ENCODE results near the gene ERRFI1.

The ERRFI1 gene

DNA sequence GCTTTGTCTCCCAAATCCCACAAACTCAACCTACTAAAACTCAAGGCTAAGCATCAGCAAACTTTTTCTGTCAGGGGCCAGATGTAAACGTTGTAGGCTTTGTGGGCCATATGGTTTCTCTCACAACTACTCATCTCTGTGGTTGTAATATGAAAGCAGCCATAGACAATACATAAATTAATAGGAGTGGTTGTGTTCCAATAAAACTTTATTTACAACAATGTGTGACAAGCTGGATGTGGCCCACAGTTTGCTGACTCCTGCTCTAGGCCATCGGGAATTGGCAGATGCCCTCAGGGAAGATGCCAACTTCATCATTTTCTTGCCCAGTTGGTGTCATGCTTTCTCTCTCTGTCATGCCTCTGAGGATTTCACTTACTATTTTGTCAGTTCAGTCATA, 17.5 kb upstream of the ERRFI1 start:
- DNase-seq, result no peak

DNA sequence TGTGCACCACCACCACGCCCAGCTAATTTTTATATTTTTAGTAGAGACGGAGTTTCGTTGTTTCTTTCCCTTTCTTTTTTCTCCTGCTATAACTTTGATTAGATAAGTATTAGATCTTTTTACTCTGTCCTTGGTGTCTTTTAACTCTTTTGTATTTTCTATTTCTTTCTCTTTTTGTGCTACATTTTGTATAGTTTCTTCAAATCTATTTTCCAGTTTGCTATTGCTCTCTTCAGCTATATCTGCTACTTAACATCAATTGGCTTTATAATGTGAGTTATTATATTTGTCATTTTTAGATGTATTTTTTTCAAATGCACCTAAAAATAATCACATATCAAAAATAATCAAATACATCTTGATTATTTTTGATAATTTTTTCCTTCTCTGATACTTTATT, 16.0 kb upstream of the ERRFI1 start:
- no peak for DNase-seq

DNA sequence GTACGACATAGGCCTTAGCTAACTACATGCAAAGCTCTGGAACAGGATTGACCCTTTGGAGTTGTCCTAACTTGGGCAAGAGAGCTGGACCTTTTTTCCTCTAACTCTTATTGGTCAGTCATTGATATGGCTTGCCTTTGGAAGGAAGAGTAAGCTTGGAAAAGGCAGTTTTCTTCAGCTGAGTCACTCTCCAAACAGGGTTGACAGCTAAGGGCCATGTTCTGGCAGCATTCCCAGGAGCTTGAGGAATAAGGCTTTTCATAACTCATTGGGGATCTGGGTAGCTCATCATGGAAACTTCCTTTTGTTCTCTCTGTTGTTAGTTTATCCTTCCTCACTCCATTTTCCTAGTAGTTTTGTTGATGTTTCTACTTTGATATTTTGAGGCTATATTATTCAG, 14.5 kb upstream of the ERRFI1 start:
- DNase-seq, result peak; percentile 88

DNA sequence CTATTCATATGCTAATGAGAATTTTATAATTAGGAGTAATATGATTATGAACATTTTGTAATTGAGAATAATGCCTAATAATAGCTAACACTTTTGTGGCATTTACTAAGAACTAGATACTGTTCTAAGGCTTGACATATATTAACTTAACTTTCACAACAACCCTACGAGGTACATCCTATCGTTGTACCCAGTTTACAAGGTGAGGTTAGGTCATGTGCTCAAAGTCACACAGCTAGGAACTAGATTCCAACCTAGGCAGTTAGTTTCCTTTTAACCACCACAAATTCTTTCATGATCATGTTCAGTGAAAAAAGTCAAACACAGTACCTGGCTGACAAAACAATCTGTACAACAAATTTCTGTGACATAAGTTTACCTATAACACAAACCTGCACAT, 13.0 kb upstream of the ERRFI1 start:
- no peak for DNase-seq

DNA sequence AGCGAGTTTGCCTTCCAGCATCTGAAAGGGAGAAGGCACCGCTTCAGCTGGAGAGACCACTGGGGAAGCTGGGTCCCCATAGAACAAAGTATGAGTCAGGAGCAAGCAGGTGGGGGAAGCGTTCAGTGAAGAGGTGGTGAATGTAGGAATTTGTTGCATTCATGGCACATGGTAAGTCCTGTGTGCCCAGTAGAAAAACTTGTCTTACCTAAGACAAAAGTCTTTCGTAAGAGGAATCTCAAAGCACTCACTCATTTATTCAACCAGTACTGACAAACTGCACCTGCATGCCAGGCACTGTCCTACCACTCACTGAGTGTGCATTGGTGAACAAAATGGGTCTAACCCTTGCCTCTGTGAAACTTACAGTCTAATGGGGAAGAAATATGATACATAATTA, 9.2 kb upstream of the ERRFI1 start:
- no peak for DNase-seq

DNA sequence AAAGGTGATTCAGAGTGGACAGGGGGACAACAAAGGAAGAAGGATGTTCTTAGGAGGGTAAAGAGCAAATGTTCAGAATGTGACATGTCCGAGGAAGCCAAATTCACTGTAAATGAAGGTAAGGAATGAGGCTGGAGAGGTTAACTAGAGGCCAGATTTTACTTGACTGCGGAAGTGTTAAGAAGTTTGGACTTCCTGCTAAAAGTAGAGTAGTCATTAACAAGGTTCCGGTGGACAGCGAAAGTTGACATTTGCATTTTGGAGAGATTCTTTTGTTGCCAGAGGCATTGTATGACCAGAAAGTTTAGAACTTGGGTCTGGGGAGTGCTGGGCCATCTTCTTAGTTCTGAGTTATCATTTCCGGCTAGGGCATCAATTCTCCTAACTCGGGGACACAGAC, 7.2 kb upstream of the ERRFI1 start:
- no peak for DNase-seq

DNA sequence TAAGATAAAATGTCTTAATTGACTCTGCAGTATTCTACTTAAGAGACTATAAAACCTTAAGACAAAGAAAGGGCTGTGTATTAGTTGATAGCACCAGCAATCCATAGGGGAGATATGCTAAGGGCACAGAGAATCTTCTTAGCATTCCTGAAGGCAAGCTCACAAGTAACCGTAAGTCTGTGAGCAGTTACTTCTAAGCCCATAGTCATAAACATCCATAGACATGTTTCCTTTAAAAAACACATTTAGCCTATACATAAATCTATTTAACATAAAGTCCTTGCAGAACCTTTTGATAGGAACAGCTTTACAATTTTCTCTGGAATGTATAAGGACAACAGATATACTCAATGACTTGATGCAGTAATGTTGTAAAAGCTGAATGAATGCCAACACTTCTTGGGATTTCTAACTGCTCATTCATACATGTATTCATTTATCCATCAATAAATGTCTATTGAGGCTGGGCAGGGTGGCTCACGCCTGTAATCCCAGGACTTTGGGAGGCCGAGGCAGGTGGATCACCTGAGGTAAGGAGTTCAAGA, 6.3 kb upstream of the ERRFI1 start:
- no peak for DNase-seq

DNA sequence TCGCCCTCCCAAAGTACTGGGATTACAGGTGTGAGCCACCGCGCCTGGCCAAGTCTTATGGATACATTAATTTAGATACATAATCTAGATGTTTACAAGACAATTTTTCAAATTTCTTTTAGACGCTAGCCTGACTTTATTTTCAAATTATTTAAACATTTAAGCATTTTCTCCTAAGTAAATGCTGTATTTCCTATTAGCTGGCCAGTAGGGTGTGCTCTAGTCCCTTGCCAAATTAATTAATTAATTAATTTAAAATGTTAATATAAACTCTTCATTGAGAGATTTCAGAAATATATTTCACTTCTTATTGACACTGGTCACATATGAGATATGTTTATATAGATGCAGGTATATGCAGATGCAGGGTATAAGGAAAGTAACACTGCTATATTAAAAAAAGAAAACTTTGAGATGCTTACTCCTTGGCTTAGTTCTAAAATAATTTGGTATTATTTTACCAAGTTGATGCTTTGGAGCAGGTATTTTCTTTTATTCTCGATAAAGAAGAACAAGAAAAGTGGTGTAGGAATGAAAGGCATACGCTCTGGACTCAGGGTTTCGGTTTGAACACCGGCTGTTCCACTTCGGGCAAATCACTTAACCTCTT, 5.2 kb upstream of the ERRFI1 start:
- peak; percentile 59 for DNase-seq

DNA sequence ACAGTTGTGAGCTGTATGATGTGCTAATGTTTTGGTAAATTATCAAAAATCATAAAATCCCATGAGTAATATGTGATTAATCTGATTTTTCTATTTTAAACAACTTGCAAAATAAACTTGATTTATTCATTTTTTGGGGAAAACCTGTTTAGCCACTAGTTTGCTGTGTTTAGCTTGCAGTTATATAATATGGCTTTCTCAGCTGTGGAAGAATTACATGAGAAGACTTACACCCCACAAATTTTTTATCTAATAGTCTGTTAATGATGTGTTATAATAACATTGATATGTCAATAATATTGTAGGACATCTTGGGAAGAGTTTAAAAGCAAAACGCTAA, 2.4 kb upstream of the ERRFI1 start:
- DNase-seq, result no peak

DNA sequence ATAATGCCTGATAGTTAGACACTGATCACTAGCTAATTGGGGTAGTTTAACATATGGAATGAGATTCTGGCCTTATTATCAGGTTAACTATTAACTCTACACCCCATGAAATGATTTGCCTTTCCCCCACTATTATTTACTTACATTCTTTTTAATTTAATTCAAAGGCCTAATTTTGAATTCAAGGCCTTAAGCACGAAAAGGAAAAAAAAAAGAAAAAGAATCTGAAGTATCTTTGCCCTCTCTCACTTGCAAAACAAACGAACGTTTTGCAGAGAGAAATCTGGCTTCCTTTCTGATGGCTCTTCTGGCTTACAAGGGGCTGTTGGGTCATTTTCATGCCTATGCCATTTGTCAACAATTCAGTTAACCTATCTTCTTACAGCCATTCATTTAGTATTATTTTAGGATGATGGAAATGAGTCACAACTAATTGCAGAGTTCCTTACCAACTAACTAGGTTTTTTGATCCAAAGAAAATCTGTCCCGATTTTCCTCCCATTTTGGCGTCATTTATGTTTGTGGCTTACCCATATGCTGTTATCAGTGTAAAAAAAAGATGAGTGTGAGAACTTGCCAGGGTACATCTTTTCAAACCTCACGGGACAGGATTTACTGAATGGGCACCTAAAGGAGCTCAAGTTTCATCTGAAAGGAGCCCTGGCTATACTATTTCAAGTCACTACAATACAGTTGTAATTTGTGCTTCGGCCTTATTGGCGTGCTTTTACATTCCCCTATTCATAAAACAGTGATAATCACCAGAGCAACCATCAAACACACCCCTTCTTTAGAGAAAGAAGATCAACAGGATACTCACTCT, 1.9 kb upstream of the ERRFI1 start:
- DNase-seq, result no peak

DNA sequence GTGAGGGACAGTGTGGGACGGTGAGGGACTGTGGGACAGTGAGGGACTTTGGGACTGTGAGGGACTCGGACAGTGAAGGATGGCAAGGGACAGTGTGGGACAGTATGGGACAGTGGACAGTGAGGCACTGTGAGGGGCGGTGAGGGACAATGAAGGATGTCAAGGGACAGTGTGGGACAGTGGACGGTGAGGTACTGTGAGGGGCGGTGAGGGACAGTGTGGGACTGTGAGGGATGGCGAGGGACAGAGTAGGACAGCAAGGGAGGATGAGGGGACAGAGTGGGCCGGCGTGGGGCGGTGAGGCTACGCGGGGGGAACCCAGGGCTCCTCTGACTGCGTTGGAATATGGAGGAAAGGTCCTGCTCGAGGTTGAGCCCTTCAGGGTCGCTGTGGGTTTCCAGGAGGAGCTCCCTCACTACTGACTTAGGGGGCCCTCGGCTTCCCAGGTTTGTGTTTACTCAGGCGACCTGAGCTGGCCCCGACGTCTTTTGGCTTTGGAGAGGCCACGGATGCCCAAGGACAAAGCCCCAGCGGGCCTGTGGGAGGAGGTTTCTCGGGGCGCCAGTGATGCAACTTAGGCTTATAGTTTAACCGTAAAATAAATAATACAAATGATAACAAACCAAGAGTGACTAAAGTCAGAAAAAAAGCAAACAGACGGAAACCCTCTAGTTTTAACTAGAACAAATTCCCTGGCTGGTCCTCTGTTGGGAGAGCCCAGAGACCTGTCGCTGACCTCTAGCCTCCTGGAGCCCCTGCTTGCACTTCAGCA, 1.1 kb upstream of the ERRFI1 start:
- no peak for DNase-seq

DNA sequence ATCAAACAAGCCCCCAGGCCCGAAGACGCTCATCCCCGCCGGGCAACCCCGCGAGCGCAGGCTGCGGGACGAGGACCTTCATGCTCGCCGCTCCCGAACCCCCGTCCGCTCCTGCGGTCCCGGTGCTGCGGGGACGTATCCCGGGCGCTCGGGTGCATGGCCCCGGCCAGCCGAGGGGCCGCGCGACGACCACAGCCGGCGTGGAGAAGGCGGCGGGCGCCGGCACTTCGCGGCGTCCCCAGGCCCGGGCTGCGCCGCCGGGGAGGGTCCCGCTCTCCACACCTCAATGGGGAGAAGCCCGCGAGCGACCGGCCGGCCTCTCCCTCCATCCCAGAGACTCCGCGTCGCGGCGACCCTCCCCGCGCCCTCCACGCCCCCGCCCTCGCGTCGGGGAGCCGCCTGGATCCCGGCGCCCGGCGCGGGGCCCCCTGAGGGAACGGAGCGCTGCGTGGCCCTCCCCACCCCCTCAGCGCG, 401 bp downstream of the ERRFI1 start:
- DNase-seq, result no peak

DNA sequence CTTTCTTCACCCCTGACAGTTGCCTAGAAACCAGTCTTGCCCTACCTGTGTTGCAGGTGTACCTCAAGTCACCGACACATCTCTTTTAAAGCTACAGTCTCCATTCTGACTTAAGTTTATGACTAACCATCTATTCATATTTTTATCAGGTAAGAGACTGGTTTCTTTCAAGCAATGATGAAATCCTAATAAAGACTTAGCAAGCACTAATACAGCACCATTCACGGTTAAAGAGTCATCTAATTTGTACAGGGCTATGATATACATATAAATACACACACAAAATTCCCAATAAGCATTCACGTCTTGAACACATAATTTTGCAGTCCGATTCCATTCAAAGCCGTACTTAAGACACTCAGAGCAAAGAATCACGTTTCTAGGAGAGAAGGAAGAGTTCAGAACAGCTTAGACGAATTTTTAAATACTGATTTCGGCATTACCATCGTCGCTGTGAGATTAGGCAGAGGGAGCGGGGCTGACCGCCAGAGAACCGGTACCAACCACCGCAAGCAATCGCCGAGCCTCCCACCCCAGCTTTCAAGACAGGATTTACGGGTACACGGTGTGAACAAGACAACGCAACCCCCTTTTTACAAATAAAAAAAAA, 943 bp downstream of the ERRFI1 start:
- DNase-seq, result no peak

DNA sequence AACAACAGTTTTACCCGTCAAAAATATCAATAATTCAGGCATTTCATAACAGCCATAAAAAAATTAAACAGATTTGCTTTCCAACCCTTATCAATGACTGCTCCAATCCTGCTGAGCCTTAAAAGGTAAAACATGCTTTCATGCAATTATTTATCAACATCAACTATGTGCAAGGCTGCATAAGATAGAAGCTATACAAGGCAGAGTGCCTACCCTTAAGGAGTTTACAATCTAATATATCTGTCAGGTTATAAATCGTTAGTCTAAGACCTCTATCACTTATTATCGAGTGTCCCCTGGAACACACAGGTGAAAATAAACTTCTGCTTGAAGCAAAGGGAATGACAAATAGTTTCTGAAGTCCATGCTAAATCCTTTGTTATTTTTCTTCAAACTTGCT, 1.8 kb downstream of the ERRFI1 start:
- DNase-seq, result no peak

DNA sequence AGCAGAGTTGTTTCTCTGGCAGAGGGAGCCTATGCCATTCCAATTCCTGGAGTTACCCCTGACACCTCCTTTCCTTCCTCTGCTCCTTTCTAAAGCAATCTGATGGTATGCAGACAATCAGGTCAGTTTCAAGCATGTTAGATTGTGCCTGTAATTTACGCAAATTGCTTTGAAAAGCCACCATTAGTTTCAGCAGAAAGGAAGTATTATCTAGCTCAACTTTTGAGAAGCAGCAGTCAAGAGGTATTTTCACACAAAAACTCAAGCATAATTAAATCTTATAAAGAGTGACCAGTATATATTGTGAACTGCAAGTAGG, 2.2 kb downstream of the ERRFI1 start:
- DNase-seq, result no peak

DNA sequence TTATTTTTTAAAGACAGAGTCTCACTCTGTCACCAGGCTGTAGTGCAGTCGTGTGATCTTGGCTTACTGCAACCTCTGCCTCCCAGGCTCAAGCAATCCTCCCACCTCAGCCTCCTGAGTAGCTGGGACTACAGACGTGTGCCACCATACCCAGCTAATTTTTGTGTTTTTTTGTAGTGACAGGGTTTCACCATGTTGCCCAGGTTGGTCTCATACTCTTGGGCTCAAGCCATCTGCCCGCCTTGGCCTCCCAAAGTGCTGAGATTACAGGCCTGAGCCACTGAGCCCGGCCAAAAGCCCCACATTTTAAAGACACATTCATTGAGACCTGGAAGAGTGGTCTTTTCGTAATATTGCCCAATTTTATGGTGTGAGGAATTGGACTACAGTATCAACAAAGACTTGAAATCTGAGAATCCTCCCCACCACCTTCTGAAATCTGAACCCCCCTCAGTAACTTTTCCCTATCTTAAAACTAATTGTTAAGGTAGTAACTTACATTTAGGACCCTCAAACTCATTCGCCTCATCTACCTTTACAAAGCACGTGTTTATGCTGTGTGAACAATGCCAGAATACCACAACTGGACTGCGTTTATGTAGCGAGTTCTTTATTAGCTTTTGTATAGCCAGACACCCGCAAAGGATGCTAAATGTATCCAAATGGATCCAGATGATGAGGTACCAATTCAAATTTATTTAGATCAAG, 2.7 kb downstream of the ERRFI1 start:
- no peak for DNase-seq

DNA sequence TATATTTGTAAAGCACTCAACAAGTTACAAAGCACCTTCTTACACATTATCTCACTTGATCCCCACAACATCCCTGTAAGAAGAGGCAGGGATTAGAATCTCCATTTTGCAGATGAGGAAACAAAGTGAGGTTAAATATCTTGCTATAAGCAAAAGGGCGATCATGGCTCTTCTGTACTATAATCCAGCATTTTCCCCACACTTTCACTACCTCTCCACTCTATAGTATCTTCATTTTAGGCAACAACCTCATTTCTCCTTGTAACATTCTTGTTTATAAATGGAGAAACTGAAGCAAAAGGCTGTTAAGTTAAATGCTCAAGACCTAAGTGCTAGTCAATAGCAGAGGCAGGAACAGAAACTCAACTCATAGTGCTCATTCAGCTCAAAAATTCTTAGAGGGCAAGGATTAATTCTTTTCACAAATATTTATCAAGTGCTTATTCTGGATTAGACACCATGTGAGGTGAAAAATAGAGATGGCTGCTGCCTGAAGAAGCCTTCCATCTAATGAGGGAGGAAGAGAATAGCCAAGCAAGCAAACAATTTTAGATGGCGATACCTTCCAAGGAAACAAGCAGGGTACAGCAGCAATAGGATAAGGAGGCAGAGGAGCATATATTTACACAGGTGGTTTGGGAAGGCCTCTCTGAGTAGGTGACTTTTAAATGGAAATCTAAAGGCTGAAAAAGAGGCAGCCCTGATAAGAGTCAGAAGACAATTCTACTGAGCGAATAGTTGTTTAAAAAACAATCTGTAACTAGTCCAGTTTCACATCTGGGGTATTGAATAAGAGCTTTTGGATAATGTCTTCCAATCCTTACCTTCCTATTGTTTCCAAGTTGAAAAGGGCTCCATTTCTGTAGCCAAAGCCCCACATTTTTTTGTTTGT, 3.5 kb downstream of the ERRFI1 start:
- no peak for DNase-seq

DNA sequence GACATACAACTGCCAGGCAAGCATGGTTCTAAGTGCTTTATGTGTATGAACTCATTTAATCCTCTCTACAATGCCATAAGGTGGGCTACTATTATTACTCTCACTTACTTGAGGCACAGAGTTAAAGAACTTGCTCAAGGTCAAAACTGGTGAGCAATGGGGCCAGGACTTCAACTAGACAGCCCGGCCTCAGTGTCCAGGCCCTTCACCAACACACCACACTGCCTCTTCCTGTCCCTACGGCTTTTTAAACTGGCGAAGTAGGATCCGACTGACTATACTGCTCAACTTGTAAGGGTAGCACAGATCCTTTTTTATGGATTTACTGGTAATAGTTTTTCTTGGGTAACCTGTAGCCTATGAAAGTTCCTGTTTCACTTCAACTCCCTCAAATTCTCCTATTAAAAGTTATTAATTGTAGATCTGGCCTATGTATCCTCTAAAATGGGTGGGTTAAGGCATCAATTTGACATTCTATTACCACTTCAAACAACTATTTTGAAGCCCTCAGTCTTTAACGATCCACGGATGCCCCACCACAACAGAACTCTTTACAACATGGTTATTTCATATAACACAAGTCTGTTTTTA, 4.3 kb downstream of the ERRFI1 start:
- DNase-seq, result no peak

DNA sequence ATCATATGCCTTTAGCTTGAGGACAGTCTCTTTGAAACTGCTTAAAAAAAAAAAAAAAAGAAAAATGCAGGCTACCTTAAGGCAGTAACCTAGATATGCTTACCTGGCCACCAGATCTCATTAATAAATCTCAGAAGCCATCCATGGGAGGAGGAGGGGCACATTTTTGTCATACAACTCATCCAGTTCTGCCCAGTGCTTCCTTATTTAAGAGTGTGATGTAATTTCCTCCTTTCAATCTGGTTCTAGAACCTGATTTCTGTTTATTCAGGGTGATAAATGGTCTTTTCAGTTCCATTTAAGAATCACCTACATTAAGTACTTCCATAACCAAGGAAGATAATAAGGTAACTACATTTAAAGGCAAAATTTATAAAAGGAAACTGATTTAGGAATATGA, 6.1 kb downstream of the ERRFI1 start:
- no peak for DNase-seq

DNA sequence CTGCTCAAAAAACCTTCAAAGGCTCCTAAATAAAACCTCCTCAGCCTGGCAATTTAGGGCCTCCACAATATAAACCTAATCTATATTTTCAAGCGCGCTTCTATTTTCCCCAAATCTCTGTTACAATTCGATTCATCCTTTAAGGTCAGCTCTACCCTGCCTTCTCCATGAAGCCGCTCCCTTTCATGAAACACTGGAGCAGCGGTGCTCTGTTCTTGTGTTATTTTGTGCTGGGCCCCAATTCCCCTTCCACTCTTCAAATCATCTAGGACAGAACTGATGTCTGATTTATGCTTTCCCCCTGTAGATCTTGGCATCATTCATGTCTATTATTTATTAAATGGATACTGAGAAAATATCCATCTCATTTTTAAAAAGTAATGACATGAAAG, 6.9 kb downstream of the ERRFI1 start:
- DNase-seq, result no peak

DNA sequence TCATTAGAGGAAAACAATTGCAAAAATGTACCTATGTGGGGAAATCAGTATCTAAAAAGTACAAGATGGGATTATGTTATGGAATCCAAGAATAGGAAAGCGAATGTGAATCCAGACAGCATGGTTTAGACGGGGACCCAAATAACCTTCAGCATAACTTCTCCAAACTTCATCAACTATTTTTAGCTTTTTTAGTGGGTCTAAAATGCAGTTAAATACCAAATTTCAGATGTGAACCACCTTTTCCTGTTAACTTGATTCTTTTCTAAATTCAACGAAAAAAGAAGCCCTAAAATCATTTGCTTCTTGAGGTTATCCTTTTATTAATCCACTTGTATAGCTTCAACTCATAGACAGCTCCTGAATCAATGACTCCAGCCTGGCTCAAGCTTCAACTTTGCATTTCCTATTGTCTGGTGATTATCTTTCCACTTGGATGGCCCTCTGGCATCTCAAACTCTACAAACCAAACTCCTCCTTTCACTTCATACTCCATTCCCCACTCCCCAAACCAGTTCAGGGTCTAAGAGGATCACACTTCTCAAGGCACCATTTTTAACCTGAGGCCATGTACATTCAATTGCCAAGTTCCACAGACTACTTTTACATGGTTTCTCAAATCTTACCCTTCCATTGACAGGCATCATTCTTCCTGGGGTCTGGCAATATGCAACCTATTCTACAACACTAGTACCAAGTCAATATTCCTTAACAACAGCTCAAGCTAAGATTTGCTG, 7.4 kb downstream of the ERRFI1 start:
- no peak for DNase-seq

Measured in COR-L47 (cell line).